ENCODE measurements around the gene CRAT. TPM values are rescaled to one million over a fixed set of nuclear protein-coding genes. Genes with fewer than 3 reads are reported as not detected.

CRAT gene
- total RNA-seq, 2 experiments from 2014 or later, result 7.1 to 9.4 TPM

GRCh38 chr9:129145841-129146292 is 35.3 kb upstream of the CRAT start:
- CTCF ChIA-PET, result interaction anchor here (4.9 kb wide), 1 partner anchor 15 kb away, joined by 57 read pairs; no protein-coding TSS in a partner anchor
- Histone ChIP-seq H3K27me3 (ENCODE audit: control insufficient read depth in 1 of 2, insufficient read depth in 2 of 2, low read length in 2 of 2) (no peaks in the 10 kb centered on the region), H3K27ac (ENCODE audit: low read depth in 1 of 2, low read length in 2 of 2) (no peak overlapping the region), H3K4me3 (ENCODE audit: low read length) (no peak overlapping the region), H3K9me3 (ENCODE audit: control insufficient read depth in 1 of 2, insufficient read depth in 1 of 2, low read length in 2 of 2) (no peaks in the 10 kb centered on the region), H3K4me1 (ENCODE audit: insufficient read depth, low read length) (peaks cover 27% of the 10 kb centered on the region), H3K36me3 (ENCODE audit: insufficient read depth, low read length) (peaks cover 51% of the 10 kb centered on the region)
- DNase-seq (peak in 1 of 14 experiments; percentile 16), ATAC-seq (ENCODE audit: poor library complexity) (no peak)
- Mint-ChIP-seq H3K4me3 (no peak overlapping the region), H3K27ac (no peak overlapping the region), H3K27me3 (no peaks in the 10 kb centered on the region), H3K36me3 (ENCODE audit: low read depth) (peaks cover 27% of the 10 kb centered on the region), H3K4me1 (ENCODE audit: low read depth) (peaks cover 19% of the 10 kb centered on the region), H3K9me3 (no peaks in the 10 kb centered on the region)
- intact Hi-C loops (cut with DNase I, micrococcal nuclease), result no loop called here
- POLR2A ChIA-PET, result no interaction called here
- no peak for TF ChIP-seq CTCF (IDR thresholded peaks at IDR 0.05)

GRCh38 chr9:129145316-129145715 is 34.7 kb upstream of the CRAT start:
- no peak for ATAC-seq (ENCODE audit: poor library complexity)
- intact Hi-C loops (cut with DNase I, micrococcal nuclease), result no loop called here
- Histone ChIP-seq H3K27ac (ENCODE audit: low read depth in 1 of 2, low read length in 2 of 2) (no peak overlapping the region), H3K36me3 (ENCODE audit: insufficient read depth, low read length) (peaks cover 47% of the 10 kb centered on the region), H3K9me3 (ENCODE audit: control insufficient read depth in 1 of 2, insufficient read depth in 1 of 2, low read length in 2 of 2) (no peaks in the 10 kb centered on the region), H3K27me3 (ENCODE audit: control insufficient read depth in 1 of 2, insufficient read depth in 2 of 2, low read length in 2 of 2) (no peaks in the 10 kb centered on the region), H3K4me3 (ENCODE audit: low read length) (no peak overlapping the region), H3K4me1 (ENCODE audit: insufficient read depth, low read length) (peaks cover 33% of the 10 kb centered on the region)
- ChIA-PET CTCF (interaction anchor here (4.9 kb wide), 1 partner anchor 14 kb away, joined by 57 read pairs; no protein-coding TSS in a partner anchor), POLR2A (no interaction called here)
- peaks cover 28% of the 10 kb centered on the region for H3K36me3 Mint-ChIP-seq (ENCODE audit: low read depth)
- no peak overlapping the region for H3K4me3 Mint-ChIP-seq
- H3K9me3 Mint-ChIP-seq, result no peaks in the 10 kb centered on the region
- no peak overlapping the region for H3K27ac Mint-ChIP-seq
- TF ChIP-seq CTCF (IDR thresholded peaks at IDR 0.05), result no peak
- DNase-seq, result no peak
- H3K27me3 Mint-ChIP-seq, result no peaks in the 10 kb centered on the region
- peaks cover 21% of the 10 kb centered on the region for H3K4me1 Mint-ChIP-seq (ENCODE audit: low read depth)

DNA sequence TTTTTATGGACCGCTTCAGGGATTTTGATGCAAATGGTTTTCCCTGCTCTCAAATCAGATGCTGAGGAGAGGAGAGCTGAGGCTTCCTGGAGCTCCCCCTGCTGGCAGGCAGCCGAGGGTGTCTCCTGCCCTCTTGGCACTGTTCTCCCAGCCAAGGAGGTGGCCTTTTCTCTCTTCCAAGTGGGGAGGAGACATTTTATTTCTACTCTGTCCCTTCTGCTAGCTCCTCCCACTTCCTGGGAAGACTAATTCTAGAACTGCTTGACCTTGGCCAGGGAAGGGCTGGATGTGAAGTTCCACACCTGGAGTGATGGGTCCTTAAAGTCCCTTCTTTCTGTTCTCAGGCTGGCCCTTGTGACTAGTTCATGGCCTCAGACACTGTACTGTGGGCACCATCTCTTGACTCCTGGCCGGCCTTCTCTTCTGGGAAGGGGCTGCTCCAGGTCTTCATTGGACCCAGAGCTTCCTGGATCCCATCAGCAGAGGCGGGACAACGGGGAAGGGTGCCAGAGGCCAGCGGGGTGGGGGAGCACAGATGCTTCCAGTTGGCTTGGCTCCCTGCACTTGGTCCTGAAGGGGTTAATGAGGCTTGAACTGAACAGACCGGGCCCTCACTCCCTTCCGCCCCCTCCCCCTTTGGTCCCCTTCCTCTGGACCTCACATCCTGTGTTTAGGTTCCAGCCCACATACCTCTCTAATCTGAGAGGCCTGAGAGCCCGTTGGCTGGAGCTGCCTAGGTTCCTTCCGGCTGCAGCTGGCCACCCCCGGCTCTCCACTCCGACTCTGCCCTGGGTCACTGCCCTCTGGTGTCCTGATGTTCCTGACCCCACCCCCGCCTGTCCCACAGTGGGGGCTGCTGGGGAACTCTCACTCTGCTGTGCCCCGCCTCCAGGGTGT is 32.7 kb upstream of the CRAT start:
- H3K4me1 ChIP-seq (ENCODE audit: insufficient read depth, low read length), result peaks cover 44% of the 10 kb centered on the region
- no peak overlapping the region for H3K27ac ChIP-seq (ENCODE audit: low read depth in 1 of 2, low read length in 2 of 2)
- peaks cover 34% of the 10 kb centered on the region for H3K4me1 Mint-ChIP-seq (ENCODE audit: low read depth)
- peak; percentile 60 to 87 (median 68) for DNase-seq
- no peaks in the 10 kb centered on the region for H3K9me3 ChIP-seq (ENCODE audit: control insufficient read depth in 1 of 2, insufficient read depth in 1 of 2, low read length in 2 of 2)
- no peak overlapping the region for H3K4me3 ChIP-seq (ENCODE audit: low read length)
- TF ChIP-seq CTCF (IDR thresholded peaks at IDR 0.05), result peak; percentile 93
- POLR2A ChIA-PET, result interaction anchor here (0.7 to 2.6 kb wide), 6 partner anchors 12 to 483 kb away, joined by 3 to 12 read pairs (median 4); partner anchors contain the start of genes IER5L and NTMT1
- H3K27me3 ChIP-seq (ENCODE audit: control insufficient read depth in 1 of 2, insufficient read depth in 2 of 2, low read length in 2 of 2), result no peaks in the 10 kb centered on the region
- no peaks in the 10 kb centered on the region for H3K27me3 Mint-ChIP-seq
- no peaks in the 10 kb centered on the region for H3K9me3 Mint-ChIP-seq
- peaks cover 33% of the 10 kb centered on the region for H3K36me3 Mint-ChIP-seq (ENCODE audit: low read depth)
- ATAC-seq (ENCODE audit: poor library complexity), result peak; percentile 23
- intact Hi-C loops (cut with DNase I, micrococcal nuclease), result loop anchor here (5.0 kb wide), 2 partner anchors 34 to 179 kb away; partner anchors contain the start of gene IER5L (in 1 of the 2)
- H3K4me3 Mint-ChIP-seq, result peak overlapping the region; percentile 77
- peak overlapping the region; percentile 84 for H3K27ac Mint-ChIP-seq
- CTCF ChIA-PET, result interaction anchor here (0.7 to 4.9 kb wide), 22 partner anchors 9 to 985 kb away, joined by 3 to 57 read pairs (median 4); partner anchors contain the start of gene IER5L
- peaks cover 38% of the 10 kb centered on the region for H3K36me3 ChIP-seq (ENCODE audit: insufficient read depth, low read length)
